ENCODE data around the gene AUH.

Gene AUH

GRCh38 chr9:91336786-91337185 lies 24.9 kb downstream of the AUH start:
- no peak for DNase-seq

GRCh38 chr9:91334053-91334452 lies 27.7 kb downstream of the AUH start:
- DNase-seq, result no peak

GRCh38 chr9:91333551-91333950 lies 28.2 kb downstream of the AUH start:
- no peak for DNase-seq

GRCh38 chr9:91332546-91333231 lies 29.0 kb downstream of the AUH start:
- DNase-seq, result no peak

GRCh38 chr9:91331849-91332248 lies 29.9 kb downstream of the AUH start:
- DNase-seq, result no peak

- no peak for DNase-seq
Measured at GRCh38 chr9:91328186-91328585, 33.5 kb downstream of the AUH start.

GRCh38 chr9:91321691-91322090 lies 40.0 kb downstream of the AUH start:
- no peak for DNase-seq

GRCh38 chr9:91320299-91320698 lies 41.4 kb downstream of the AUH start:
- no peak for DNase-seq

GRCh38 chr9:91316093-91316492 lies 45.6 kb downstream of the AUH start:
- no peak for DNase-seq

GRCh38 chr9:91315191-91315590 lies 46.5 kb downstream of the AUH start:
- DNase-seq, result no peak

- DNase-seq, result no peak
Measured at GRCh38 chr9:91312717-91313325, 48.9 kb downstream of the AUH start.

GRCh38 chr9:91310037-91310436 lies 51.7 kb downstream of the AUH start:
- DNase-seq, result no peak

GRCh38 chr9:91308191-91308590 lies 53.5 kb downstream of the AUH start:
- DNase-seq, result no peak

GRCh38 chr9:91307279-91307678 lies 54.4 kb downstream of the AUH start:
- DNase-seq, result no peak

GRCh38 chr9:91306296-91306630 lies 55.5 kb downstream of the AUH start:
- no peak for DNase-seq

GRCh38 chr9:91305596-91306295 lies 56.0 kb downstream of the AUH start:
- no peak for DNase-seq

GRCh38 chr9:91303741-91304415 lies 57.8 kb downstream of the AUH start:
- no peak for DNase-seq

GRCh38 chr9:91302831-91303230 lies 58.9 kb downstream of the AUH start:
- peak; percentile 68 for DNase-seq

- DNase-seq, result no peak
Measured at GRCh38 chr9:91301161-91301560, 60.6 kb downstream of the AUH start.

GRCh38 chr9:91298311-91298710 lies 63.4 kb downstream of the AUH start:
- DNase-seq, result no peak

GRCh38 chr9:91297306-91297705 lies 64.4 kb downstream of the AUH start:
- no peak for DNase-seq

GRCh38 chr9:91296354-91296753 lies 65.4 kb downstream of the AUH start:
- DNase-seq, result no peak

- DNase-seq, result no peak
Measured at GRCh38 chr9:91295357-91295756, 66.4 kb downstream of the AUH start.

GRCh38 chr9:91291866-91292265 lies 69.9 kb downstream of the AUH start:
- no peak for DNase-seq

All from NCI-H226 (cell line).